GM12801 (cell line): ENCODE results near the gene ZNF555.

Experiments used
- TF ChIP-seq, protein P1 (sequence below): IDR thresholded peaks from one replicate; pipeline ENCODE4 v1.5.1; 2011; ENCODE audit warnings: control low read depth; ENCODE audit not compliant: insufficient read length; ENCODE audit errors: extremely low read depth

ZNF555 gene

GRCh38 chr19:2810141-2811091 is 30.9 kb upstream of the ZNF555 start:
- TF ChIP-seq, protein P1, sequence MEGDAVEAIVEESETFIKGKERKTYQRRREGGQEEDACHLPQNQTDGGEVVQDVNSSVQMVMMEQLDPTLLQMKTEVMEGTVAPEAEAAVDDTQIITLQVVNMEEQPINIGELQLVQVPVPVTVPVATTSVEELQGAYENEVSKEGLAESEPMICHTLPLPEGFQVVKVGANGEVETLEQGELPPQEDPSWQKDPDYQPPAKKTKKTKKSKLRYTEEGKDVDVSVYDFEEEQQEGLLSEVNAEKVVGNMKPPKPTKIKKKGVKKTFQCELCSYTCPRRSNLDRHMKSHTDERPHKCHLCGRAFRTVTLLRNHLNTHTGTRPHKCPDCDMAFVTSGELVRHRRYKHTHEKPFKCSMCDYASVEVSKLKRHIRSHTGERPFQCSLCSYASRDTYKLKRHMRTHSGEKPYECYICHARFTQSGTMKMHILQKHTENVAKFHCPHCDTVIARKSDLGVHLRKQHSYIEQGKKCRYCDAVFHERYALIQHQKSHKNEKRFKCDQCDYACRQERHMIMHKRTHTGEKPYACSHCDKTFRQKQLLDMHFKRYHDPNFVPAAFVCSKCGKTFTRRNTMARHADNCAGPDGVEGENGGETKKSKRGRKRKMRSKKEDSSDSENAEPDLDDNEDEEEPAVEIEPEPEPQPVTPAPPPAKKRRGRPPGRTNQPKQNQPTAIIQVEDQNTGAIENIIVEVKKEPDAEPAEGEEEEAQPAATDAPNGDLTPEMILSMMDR = no peak

DNA sequence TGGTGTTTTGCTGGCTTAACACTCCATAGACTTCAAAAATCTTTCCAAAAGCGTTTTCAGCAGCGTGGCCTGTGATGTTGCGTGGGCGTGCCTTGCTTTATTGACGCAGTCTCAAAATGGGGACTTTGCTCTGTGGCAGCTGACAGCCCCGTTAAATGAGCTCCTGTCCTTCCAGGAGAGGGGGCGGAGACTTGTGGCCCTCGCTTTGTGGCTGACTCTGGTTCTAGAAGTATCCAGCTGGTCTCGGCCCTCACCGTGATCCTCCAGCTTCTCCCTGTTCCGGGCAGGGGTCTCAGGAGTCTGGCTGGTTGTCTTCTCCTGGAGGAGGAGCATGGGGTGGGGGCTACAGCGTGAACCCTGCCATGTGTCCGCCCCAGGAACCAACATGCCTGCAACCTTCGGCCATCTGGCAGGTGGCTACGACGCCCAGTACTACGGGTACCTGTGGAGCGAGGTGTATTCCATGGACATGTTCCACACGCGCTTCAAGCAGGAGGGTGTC is 30.0 kb upstream of the ZNF555 start:
- TF ChIP-seq, protein P1 = no peak

DNA sequence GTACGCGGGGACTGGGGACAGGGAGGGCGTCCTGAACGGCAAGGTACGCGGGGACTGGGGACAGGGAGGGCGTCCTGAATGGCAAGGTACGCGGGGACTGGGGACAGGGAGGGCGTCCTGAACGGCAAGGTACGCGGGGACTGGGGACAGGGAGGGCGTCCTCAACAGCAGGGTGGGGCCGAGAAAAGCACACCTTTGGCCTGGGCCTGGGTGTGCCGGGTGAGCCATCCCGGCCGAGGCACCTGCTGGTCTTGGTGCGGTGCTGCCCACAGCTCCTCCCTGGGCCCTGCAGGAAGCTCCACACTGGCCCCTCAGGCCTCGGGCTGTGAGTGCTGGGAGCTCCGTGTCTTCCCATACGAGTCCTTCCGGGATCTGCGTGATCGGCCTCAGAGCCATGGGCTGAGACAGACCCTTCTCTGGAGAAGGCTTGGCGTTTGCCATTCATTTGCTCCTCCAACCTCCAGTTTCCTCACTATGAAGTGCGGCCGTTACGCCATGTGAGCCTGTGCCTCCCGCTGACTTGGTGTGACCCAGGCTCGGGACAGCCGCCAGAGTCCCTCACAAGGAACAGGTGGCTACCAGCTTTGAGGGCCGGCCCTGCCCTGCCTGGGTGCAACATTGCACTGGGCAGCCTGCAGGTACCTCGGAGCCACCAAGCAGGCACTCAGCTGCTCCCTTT is 29.4 kb upstream of the ZNF555 start:
- TF ChIP-seq, protein P1 = no peak

GRCh38 chr19:2812414-2813234 is 28.7 kb upstream of the ZNF555 start:
- TF ChIP-seq, protein P1 = no peak

- TF ChIP-seq, protein P1 = no peak
Measured at GRCh38 chr19:2813235-2814160, 27.8 kb upstream of the ZNF555 start.

GRCh38 chr19:2814426-2814825 is 26.8 kb upstream of the ZNF555 start:
- TF ChIP-seq, protein P1 = no peak
